Mammary epithelial cell (primary cell): ENCODE measurements around the gene ZNF524.
"Not testable (repeated sequence)": the region's sequence is repeated elsewhere in the genome, so short reads cannot be mapped to it uniquely, and the experiment has no call there.

Source experiments
- CTCF ChIP-seq, 2 donors: IDR thresholded peaks in 1 of 2; conservative IDR thresholded peaks in 1 of 2; 2 replicates each; pipeline ENCODE4 v1.5.1; 2011 to 2012; ENCODE audit warnings: inconsistent platforms in 2 of 2, low read length in 2 of 2, mild to moderate bottlenecking in 2 of 2, control low read depth in 1 of 2, low read depth in 1 of 2; ENCODE audit not compliant: insufficient read depth in 1 of 2; ENCODE audit errors: extremely low read depth in 1 of 2
- EZH2 ChIP-seq: IDR thresholded peaks from 2 replicates; pipeline ENCODE4 v1.6.1; 2012; ENCODE audit warnings: low read length, inconsistent platforms, borderline replicate concordance

- not testable (repeated sequence) for TF ChIP-seq CTCF (conservative IDR thresholded peaks at IDR 0.05 in 1 of 2, IDR thresholded peaks at IDR 0.05 in 1 of 2; ENCODE audit: extremely low read depth in 1 of 2, insufficient read depth in 1 of 2, low read depth in 1 of 2, low read length in 2 of 2); EZH2
Measured at GRCh38 chr19:55583897-55584296, 16.2 kb upstream of the ZNF524 start.
